ENCODE measurements around the gene APOBEC3G. TPM values are rescaled to one million over a fixed set of nuclear protein-coding genes. Genes with fewer than 3 reads are reported as not detected.
"Not testable (repeated sequence)": the region's sequence is repeated elsewhere in the genome, so short reads cannot be mapped to it uniquely, and the experiment has no call there.

The APOBEC3G gene
- total and polyA plus RNA-seq, 4 donors, result 3.2 to 9.5 (median 5.2) TPM

GRCh38 chr22:39040538-39041296 lies 36.4 kb upstream of the APOBEC3G start, which contains the start of gene APOBEC3F:
APOBEC3F (plus strand) TSS chr22:39040864; CDS start chr22:39040961, 97 bp downstream.
- Histone ChIP-seq H3K4me3 (ENCODE audit: low read depth, low read length) (peak within 1 kb of the TSS; percentile 57), H3K4me1 (ENCODE audit: control insufficient read depth, insufficient read depth, low read length) (peaks cover 10% of the 10 kb centered on the region), H3K27ac (ENCODE audit: low read depth, low read length) (peak within 1 kb of the TSS; percentile 69)
- not testable (repeated sequence) for H3K27me3 ChIP-seq (ENCODE audit: control insufficient read depth, insufficient read depth, low read length); H3K36me3 ChIP-seq (ENCODE audit: control insufficient read depth, insufficient read depth, low read length); H3K9me3 ChIP-seq (ENCODE audit: control insufficient read depth, insufficient read depth, low read length)
- peak in 1 of 6 donors; percentile 22 for DNase-seq (ENCODE audit: low read depth in 4 of 6, low spot score in 6 of 6)
- WGBS (ENCODE audit: insufficient coverage), result 35% methylated on average over 14 of the region's 21 CpGs

GRCh38 chr22:39041908-39042307 lies 35.2 kb upstream of the APOBEC3G start:
- no peaks in the 10 kb centered on the region for H3K27me3 ChIP-seq (ENCODE audit: control insufficient read depth, insufficient read depth, low read length)
- 82% methylated on average over 1 of the region's 7 CpGs for WGBS (ENCODE audit: insufficient coverage)
- H3K36me3 ChIP-seq (ENCODE audit: control insufficient read depth, insufficient read depth, low read length), result no peaks in the 10 kb centered on the region
- H3K27ac ChIP-seq (ENCODE audit: low read depth, low read length), result no peak overlapping the region
- H3K4me3 ChIP-seq (ENCODE audit: low read depth, low read length), result no peak overlapping the region
- no peak for DNase-seq (ENCODE audit: low read depth in 4 of 6, low spot score in 6 of 6)
- peaks cover 1% of the 10 kb centered on the region for H3K9me3 ChIP-seq (ENCODE audit: control insufficient read depth, insufficient read depth, low read length)
- H3K4me1 ChIP-seq (ENCODE audit: control insufficient read depth, insufficient read depth, low read length), result peaks cover 10% of the 10 kb centered on the region

- DNase-seq (ENCODE audit: low read depth in 4 of 6, low spot score in 6 of 6); H3K36me3 ChIP-seq (ENCODE audit: control insufficient read depth, insufficient read depth, low read length); H3K9me3 ChIP-seq (ENCODE audit: control insufficient read depth, insufficient read depth, low read length); H3K4me3 ChIP-seq (ENCODE audit: low read depth, low read length); H3K27ac ChIP-seq (ENCODE audit: low read depth, low read length); H3K27me3 ChIP-seq (ENCODE audit: control insufficient read depth, insufficient read depth, low read length): not testable (repeated sequence)
- no CpG with 5 or more reads among the region's 18 CpGs for WGBS (ENCODE audit: insufficient coverage)
- peaks cover 10% of the 10 kb centered on the region for H3K4me1 ChIP-seq (ENCODE audit: control insufficient read depth, insufficient read depth, low read length)
These were observed 34.0 kb upstream of the APOBEC3G start for GRCh38 chr22:39043063-39043462.

DNA sequence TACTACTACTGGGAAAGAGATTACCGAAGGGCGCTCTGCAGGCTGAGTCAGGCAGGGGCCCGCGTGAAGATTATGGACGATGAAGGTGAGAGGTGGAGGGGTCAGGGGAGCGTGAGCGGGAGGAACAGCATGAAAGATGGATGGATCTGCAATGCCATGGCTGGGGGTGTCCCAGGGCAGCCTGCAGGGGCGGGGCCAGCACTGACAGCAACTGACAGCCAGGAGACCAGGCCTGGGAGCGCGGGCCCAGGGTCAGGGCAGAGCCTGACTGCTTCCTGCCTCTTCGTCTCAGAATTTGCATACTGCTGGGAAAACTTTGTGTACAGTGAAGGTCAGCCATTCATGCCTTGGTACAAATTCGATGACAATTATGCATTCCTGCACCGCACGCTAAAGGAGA lies 31.9 kb upstream of the APOBEC3G start:
- not testable (repeated sequence) for H3K27me3 ChIP-seq (ENCODE audit: control insufficient read depth, insufficient read depth, low read length); H3K36me3 ChIP-seq (ENCODE audit: control insufficient read depth, insufficient read depth, low read length); H3K27ac ChIP-seq (ENCODE audit: low read depth, low read length); H3K9me3 ChIP-seq (ENCODE audit: control insufficient read depth, insufficient read depth, low read length); DNase-seq (ENCODE audit: low read depth in 4 of 6, low spot score in 6 of 6); H3K4me3 ChIP-seq (ENCODE audit: low read depth, low read length)
- 72% methylated on average over 12 of the region's 14 CpGs for WGBS (ENCODE audit: insufficient coverage)
- peaks cover 10% of the 10 kb centered on the region for H3K4me1 ChIP-seq (ENCODE audit: control insufficient read depth, insufficient read depth, low read length)

GRCh38 chr22:39049486-39049885 lies 27.6 kb upstream of the APOBEC3G start:
- 80% methylated on average over 7 of the region's 7 CpGs for WGBS (ENCODE audit: insufficient coverage)
- H3K9me3 ChIP-seq (ENCODE audit: control insufficient read depth, insufficient read depth, low read length); H3K4me1 ChIP-seq (ENCODE audit: control insufficient read depth, insufficient read depth, low read length); H3K36me3 ChIP-seq (ENCODE audit: control insufficient read depth, insufficient read depth, low read length); H3K27me3 ChIP-seq (ENCODE audit: control insufficient read depth, insufficient read depth, low read length); DNase-seq (ENCODE audit: low read depth in 4 of 6, low spot score in 6 of 6); H3K4me3 ChIP-seq (ENCODE audit: low read depth, low read length); H3K27ac ChIP-seq (ENCODE audit: low read depth, low read length): not testable (repeated sequence)

- not testable (repeated sequence) for H3K4me3 ChIP-seq (ENCODE audit: low read depth, low read length); DNase-seq (ENCODE audit: low read depth in 4 of 6, low spot score in 6 of 6); H3K27ac ChIP-seq (ENCODE audit: low read depth, low read length); H3K9me3 ChIP-seq (ENCODE audit: control insufficient read depth, insufficient read depth, low read length); H3K36me3 ChIP-seq (ENCODE audit: control insufficient read depth, insufficient read depth, low read length); H3K27me3 ChIP-seq (ENCODE audit: control insufficient read depth, insufficient read depth, low read length); H3K4me1 ChIP-seq (ENCODE audit: control insufficient read depth, insufficient read depth, low read length)
- 77% methylated on average over 14 of the region's 18 CpGs for WGBS (ENCODE audit: insufficient coverage)
These were observed 25.1 kb upstream of the APOBEC3G start for GRCh38 chr22:39051844-39052495.

- DNase-seq (ENCODE audit: low read depth in 4 of 6, low spot score in 6 of 6), result no peak
- Histone ChIP-seq H3K27ac (ENCODE audit: low read depth, low read length) (no peak overlapping the region), H3K9me3 (ENCODE audit: control insufficient read depth, insufficient read depth, low read length) (no peaks in the 10 kb centered on the region), H3K4me3 (ENCODE audit: low read depth, low read length) (no peak overlapping the region), H3K27me3 (ENCODE audit: control insufficient read depth, insufficient read depth, low read length) (no peaks in the 10 kb centered on the region), H3K4me1 (ENCODE audit: control insufficient read depth, insufficient read depth, low read length) (no peaks in the 10 kb centered on the region), H3K36me3 (ENCODE audit: control insufficient read depth, insufficient read depth, low read length) (no peaks in the 10 kb centered on the region)
- 96% methylated on average over 11 of the region's 11 CpGs for WGBS (ENCODE audit: insufficient coverage)
These were observed 21.4 kb upstream of the APOBEC3G start for GRCh38 chr22:39055658-39056057.

DNA sequence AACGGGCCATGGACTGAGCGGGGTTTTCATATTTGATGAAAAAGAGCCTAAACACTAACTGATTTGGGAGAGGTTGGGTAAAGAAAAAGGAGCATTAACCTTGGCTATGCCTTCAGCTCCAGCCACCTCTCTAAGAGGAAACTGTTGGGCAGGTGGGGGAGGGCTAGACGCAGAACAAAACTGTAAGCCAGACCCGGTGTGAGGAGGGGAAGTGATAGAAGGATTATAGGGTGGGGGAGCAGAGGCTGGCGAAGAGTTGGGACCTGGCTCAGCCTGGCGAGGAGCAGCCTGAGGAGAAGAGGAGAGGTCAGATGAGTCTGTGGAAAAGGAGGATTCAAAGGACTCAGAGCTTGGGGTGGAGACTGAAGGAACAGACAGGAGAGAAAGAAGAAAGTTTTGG lies 15.8 kb upstream of the APOBEC3G start:
- not testable (repeated sequence) for H3K9me3 ChIP-seq (ENCODE audit: control insufficient read depth, insufficient read depth, low read length); H3K27ac ChIP-seq (ENCODE audit: low read depth, low read length); DNase-seq (ENCODE audit: low read depth in 4 of 6, low spot score in 6 of 6); H3K27me3 ChIP-seq (ENCODE audit: control insufficient read depth, insufficient read depth, low read length); H3K4me3 ChIP-seq (ENCODE audit: low read depth, low read length); H3K4me1 ChIP-seq (ENCODE audit: control insufficient read depth, insufficient read depth, low read length); H3K36me3 ChIP-seq (ENCODE audit: control insufficient read depth, insufficient read depth, low read length)
- 83% methylated on average over 6 of the region's 6 CpGs for WGBS (ENCODE audit: insufficient coverage)

DNA sequence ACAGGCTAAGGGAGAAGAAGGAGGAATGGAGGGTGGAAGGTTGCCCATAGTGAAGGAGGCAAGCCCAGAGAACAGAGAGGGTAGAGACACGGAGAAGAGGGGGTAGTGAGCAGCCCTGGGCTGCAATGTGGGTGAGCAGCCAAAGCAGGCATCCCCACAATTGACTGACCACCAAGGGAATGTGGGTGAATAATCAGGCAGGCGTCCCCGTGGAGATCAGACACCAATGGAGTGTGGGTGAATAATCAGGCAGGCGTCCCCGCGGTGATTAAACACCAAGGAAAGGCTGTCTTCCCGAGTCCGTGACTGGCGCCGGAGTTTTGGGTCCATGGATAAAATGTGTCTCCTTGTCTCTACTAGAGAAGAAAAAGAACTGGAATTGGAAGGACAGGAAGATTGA lies 15.1 kb upstream of the APOBEC3G start:
- not testable (repeated sequence) for H3K4me1 ChIP-seq (ENCODE audit: control insufficient read depth, insufficient read depth, low read length); H3K27me3 ChIP-seq (ENCODE audit: control insufficient read depth, insufficient read depth, low read length); H3K27ac ChIP-seq (ENCODE audit: low read depth, low read length); DNase-seq (ENCODE audit: low read depth in 4 of 6, low spot score in 6 of 6); H3K9me3 ChIP-seq (ENCODE audit: control insufficient read depth, insufficient read depth, low read length); H3K36me3 ChIP-seq (ENCODE audit: control insufficient read depth, insufficient read depth, low read length); H3K4me3 ChIP-seq (ENCODE audit: low read depth, low read length)
- 47% methylated on average over 10 of the region's 10 CpGs for WGBS (ENCODE audit: insufficient coverage)

- H3K9me3 ChIP-seq (ENCODE audit: control insufficient read depth, insufficient read depth, low read length); H3K36me3 ChIP-seq (ENCODE audit: control insufficient read depth, insufficient read depth, low read length); H3K4me3 ChIP-seq (ENCODE audit: low read depth, low read length); H3K27me3 ChIP-seq (ENCODE audit: control insufficient read depth, insufficient read depth, low read length); DNase-seq (ENCODE audit: low read depth in 4 of 6, low spot score in 6 of 6); H3K27ac ChIP-seq (ENCODE audit: low read depth, low read length); H3K4me1 ChIP-seq (ENCODE audit: control insufficient read depth, insufficient read depth, low read length): not testable (repeated sequence)
- 100% methylated on average over 2 of the region's 8 CpGs for WGBS (ENCODE audit: insufficient coverage)
These were observed 13.2 kb upstream of the APOBEC3G start for GRCh38 chr22:39063904-39064303.
